Mesangial cell (primary cell): ENCODE data around the gene MROH8. TPM values are rescaled to one million over a fixed set of nuclear protein-coding genes. Genes with fewer than 3 reads are reported as not detected.

ENCODE experiments used
- total RNA-seq: library from RNA; depleted of rRNA; stranded (reverse); fragments of >200 nt; gene quantifications from 2 replicates; pipeline ENCODE4 v1.2.3, GENCODE V29; 2015

MROH8 gene
- total RNA-seq: 0.33 and 1.0 TPM in 2 replicates

GRCh38 chr20:37178839-37179682 lies at the start of gene MROH8, which contains the start of gene RPN2:
MROH8 (minus strand) TSS chr20:37179548.
RPN2 (plus strand) TSS chr20:37179330; CDS start chr20:37179357, 27 bp downstream.

DNA sequence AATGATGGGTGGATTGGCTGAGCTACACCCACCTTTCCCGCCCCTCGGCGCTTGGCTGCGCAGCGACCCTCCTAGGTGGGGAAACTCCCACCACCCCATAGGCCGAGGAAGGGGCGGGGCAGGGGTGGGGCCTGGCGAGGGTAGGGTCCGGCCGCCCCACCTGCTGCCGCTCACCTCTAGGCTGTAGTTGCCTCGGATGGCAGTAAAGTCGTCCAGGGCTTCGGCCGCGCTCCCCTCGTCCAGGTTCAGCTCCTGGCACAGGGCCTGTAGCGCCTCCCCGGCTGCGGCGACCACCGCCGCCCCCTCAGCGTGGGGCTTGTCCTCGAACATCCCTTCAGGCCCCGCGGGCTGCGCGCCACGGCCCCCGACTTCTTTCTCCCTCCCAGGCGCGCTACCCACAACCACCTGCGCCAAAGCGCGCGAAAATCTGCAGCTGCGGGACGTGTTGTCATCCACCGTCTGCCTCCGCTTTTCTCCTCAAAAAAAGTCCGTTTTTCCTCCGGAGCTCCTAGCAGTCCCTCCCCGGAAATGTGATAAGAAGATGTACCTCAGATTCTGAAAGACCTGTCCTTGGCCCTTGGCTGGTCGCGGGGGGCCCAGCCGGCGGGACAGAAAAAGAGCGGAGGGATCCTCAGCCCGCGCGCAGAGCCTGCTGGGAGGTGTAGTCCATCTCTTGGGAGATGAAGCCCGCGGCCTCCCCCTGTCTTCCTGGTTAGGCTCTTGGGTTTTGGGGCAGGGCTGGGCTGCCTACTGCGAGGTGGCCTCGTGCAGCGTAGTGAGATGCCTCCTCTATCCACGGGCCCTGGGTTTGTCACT lies 83.5 kb downstream of the MROH8 start, which contains the start of gene RBL1:
Gene RBL1, minus strand, starts transcription at position 399 of the 816 bp plus-strand sequence. Its CDS starts 69 bp downstream, at position 330.

Other genes with a start within 250 kb of the MROH8 start
- 14.3 and 21.5 TPM in 2 replicates for gene SAMHD1, start 227.8 kb downstream of the MROH8 start, total RNA-seq
- gene RBL1, start 83.6 kb downstream of the MROH8 start, total RNA-seq: 1.3 and 9.3 TPM in 2 replicates
- gene RPN2, start 218 bp downstream of the MROH8 start, total RNA-seq: 173 and 253 TPM in 2 replicates
- not detected in 2 replicates for gene GHRH, start 82.3 kb upstream of the MROH8 start, total RNA-seq
- gene MANBAL, start 110.1 kb upstream of the MROH8 start, total RNA-seq: 28.8 and 41.3 TPM in 2 replicates
- gene SRC, start 166.6 kb upstream of the MROH8 start, total RNA-seq: 23.5 and 33.1 TPM in 2 replicates